Hepatocyte (in vitro differentiated cells): ENCODE data around the gene C7orf57. TPM values are rescaled to one million over a fixed set of nuclear protein-coding genes. Genes with fewer than 3 reads are reported as not detected.

Experiments used
- DNase-seq: peaks from one replicate; pipeline ENCODE4 v3.0.0-alpha.2; 2016; ENCODE audit warnings: low spot score
- H2AFZ ChIP-seq: fragments of 200-600 bp; sonication (generic); 2 replicates; pipeline ENCODE4 v1.6.0; 2016; ENCODE audit warnings: antibody characterized with exemption, mild to moderate bottlenecking
- H3K27ac ChIP-seq: fragments of 200-600 bp; sonication (generic); 2 replicates; pipeline ENCODE4 v1.5.1; 2016; ENCODE audit warnings: mild to moderate bottlenecking
- H3K27me3 ChIP-seq: fragments of 200-600 bp; sonication (generic); 2 replicates; pipeline ENCODE4 v1.6.1; 2016
- H3K36me3 ChIP-seq: fragments of 200-600 bp; sonication (generic); replicated peaks from 2 replicates; pipeline ENCODE4 v1.5.1; 2016; ENCODE audit warnings: low read depth; ENCODE audit not compliant: insufficient read depth
- H3K4me1 ChIP-seq: fragments of 200-600 bp; sonication (generic); 2 replicates; pipeline ENCODE4 v1.5.1; 2016; ENCODE audit warnings: mild to moderate bottlenecking, moderate library complexity; ENCODE audit not compliant: insufficient read depth
- H3K4me2 ChIP-seq: fragments of 200-600 bp; sonication (generic); 2 replicates; pipeline ENCODE4 v1.6.0; 2016
- H3K4me3 ChIP-seq: fragments of 200-600 bp; sonication (generic); 2 replicates; pipeline ENCODE4 v1.5.1; 2016; ENCODE audit warnings: mild to moderate bottlenecking
- H3K79me2 ChIP-seq: fragments of 200-600 bp; sonication (generic); 2 replicates; pipeline ENCODE4 v1.6.0; 2017; ENCODE audit warnings: mild to moderate bottlenecking
- H3K9me2 ChIP-seq: fragments of 200-600 bp; sonication (generic); replicated peaks from 2 replicates; pipeline ENCODE4 v1.6.0; 2017; ENCODE audit warnings: mild to moderate bottlenecking; ENCODE audit not compliant: insufficient read depth
- H3K9me3 ChIP-seq: fragments of 200-600 bp; sonication (generic); 2 replicates; pipeline ENCODE4 v1.5.1; 2016; ENCODE audit warnings: low read depth, mild to moderate bottlenecking
- H4K20me1 ChIP-seq: fragments of 200-600 bp; sonication (generic); 2 replicates; pipeline ENCODE4 v1.6.0; 2016; ENCODE audit warnings: mild to moderate bottlenecking; ENCODE audit not compliant: insufficient read depth, poor library complexity, severe bottlenecking
- EZH2 ChIP-seq: fragments of 200-600 bp; sonication (generic); IDR thresholded peaks from 2 replicates; pipeline ENCODE4 v1.6.1; 2016; ENCODE audit warnings: antibody characterized with exemption, mild to moderate bottlenecking, borderline replicate concordance
- EZH2phosphoT487 ChIP-seq: fragments of 200-600 bp; sonication (generic); IDR thresholded peaks from one replicate; pipeline ENCODE4 v1.6.1; 2018; ENCODE audit warnings: antibody characterized with exemption, mild to moderate bottlenecking, low read depth, moderate library complexity; ENCODE audit not compliant: unreplicated experiment, severe bottlenecking
- WGBS: methylation state at CpG from one replicate; pipeline ENCODE4 v1.1.6; 2016; ENCODE audit warnings: low lambda C conversion rate; ENCODE audit errors: missing lambda C conversion rate; 5-methylcytosine and 5-hydroxymethylcytosine counted together
- polyA plus RNA-seq: library from polyadenylated mRNA; unstranded; fragments of >200 nt; fragmentation: Nextera tagmentation; extraction: Ambion mirVana; gene quantifications from 2 replicates; pipeline ENCODE4 v1.2.1, GENCODE V29; 2016
- total RNA-seq: library from RNA; depleted of rRNA; stranded (reverse); fragments of >200 nt; gene quantifications from 2 replicates; pipeline ENCODE4 v1.2.3, GENCODE V29; 2014
- TF ChIP-seq, protein P1 (sequence below): fragments of 200-600 bp; sonication (generic); IDR thresholded peaks from 2 replicates; pipeline ENCODE4 v1.5.1; 2016; ENCODE audit warnings: antibody characterized with exemption, mild to moderate bottlenecking; ENCODE audit not compliant: poor library complexity

Gene C7orf57
- total and polyA plus RNA-seq, 2 experiments from 2014 or later = 0.43 TPM; not detected in 1

DNA sequence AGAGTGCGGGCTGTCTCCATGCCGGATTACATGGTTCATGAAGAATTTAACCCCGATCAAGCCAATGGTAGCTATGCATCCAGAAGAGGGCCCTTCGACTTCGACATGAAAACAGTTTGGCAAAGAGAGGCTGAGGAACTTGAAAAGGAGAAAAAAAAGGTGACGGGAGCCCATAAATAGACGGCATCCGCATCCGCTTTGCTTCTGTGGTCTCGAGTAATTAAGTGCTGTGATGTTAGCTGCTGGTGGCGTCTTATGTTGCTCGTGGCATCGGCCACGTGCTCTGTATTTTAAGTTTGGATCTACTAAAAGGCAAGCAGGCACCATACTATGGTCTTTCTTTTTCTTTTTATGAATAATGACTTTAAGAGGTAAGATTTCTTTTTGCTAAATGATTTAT lies 11.1 kb downstream of the C7orf57 start:
- no peak for TF ChIP-seq EZH2
- TF ChIP-seq, protein P1, sequence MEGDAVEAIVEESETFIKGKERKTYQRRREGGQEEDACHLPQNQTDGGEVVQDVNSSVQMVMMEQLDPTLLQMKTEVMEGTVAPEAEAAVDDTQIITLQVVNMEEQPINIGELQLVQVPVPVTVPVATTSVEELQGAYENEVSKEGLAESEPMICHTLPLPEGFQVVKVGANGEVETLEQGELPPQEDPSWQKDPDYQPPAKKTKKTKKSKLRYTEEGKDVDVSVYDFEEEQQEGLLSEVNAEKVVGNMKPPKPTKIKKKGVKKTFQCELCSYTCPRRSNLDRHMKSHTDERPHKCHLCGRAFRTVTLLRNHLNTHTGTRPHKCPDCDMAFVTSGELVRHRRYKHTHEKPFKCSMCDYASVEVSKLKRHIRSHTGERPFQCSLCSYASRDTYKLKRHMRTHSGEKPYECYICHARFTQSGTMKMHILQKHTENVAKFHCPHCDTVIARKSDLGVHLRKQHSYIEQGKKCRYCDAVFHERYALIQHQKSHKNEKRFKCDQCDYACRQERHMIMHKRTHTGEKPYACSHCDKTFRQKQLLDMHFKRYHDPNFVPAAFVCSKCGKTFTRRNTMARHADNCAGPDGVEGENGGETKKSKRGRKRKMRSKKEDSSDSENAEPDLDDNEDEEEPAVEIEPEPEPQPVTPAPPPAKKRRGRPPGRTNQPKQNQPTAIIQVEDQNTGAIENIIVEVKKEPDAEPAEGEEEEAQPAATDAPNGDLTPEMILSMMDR = no peak
- TF ChIP-seq EZH2phosphoT487 = no peak
- H2AFZ ChIP-seq = no peak overlapping the region

DNA sequence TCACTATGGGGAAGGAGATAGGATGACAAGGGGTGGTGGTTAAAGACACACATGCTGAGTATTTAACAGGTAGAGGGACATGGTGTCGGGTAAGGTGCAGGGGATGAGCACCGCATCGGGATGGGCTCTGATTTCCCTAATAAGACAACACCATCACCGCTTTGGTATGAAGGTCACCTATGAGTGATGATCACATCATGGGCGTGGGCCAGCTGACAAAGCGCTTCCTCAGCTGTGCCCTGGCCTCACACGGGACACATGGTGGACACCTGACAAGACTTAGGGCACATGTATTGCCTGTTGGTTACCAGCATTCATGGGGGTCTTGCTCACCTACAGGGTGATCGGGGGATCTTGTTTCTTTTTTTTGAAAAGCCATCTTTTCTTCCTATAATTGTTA lies 12.8 kb downstream of the C7orf57 start:
- Histone ChIP-seq H2AFZ (no peak overlapping the region), H3K4me2 (no peak overlapping the region), H4K20me1 (no peaks in the 10 kb centered on the region), H3K27me3 (no peaks in the 10 kb centered on the region), H3K27ac (no peak overlapping the region), H3K79me2 (no peaks in the 10 kb centered on the region), H3K4me3 (no peak overlapping the region), H3K36me3 (no peaks in the 10 kb centered on the region), H3K9me2 (no peaks in the 10 kb centered on the region), H3K9me3 (no peaks in the 10 kb centered on the region), H3K4me1 (no peaks in the 10 kb centered on the region)
- 90% methylated on average over 8 of the region's 8 CpGs for WGBS
- TF ChIP-seq, protein P1 = no peak
- no peak for DNase-seq

More for the DNA sequence above, 11.1 kb downstream of the C7orf57 start:
- Histone ChIP-seq H4K20me1 (no peaks in the 10 kb centered on the region), H3K36me3 (no peaks in the 10 kb centered on the region), H3K9me3 (no peaks in the 10 kb centered on the region), H3K27ac (no peak overlapping the region), H3K4me1 (no peaks in the 10 kb centered on the region), H3K9me2 (no peaks in the 10 kb centered on the region), H3K27me3 (no peaks in the 10 kb centered on the region), H3K4me2 (no peak overlapping the region), H3K79me2 (no peaks in the 10 kb centered on the region), H3K4me3 (no peak overlapping the region)
- WGBS = 81% methylated on average over 14 of the region's 14 CpGs
- DNase-seq = no peak

DNA sequence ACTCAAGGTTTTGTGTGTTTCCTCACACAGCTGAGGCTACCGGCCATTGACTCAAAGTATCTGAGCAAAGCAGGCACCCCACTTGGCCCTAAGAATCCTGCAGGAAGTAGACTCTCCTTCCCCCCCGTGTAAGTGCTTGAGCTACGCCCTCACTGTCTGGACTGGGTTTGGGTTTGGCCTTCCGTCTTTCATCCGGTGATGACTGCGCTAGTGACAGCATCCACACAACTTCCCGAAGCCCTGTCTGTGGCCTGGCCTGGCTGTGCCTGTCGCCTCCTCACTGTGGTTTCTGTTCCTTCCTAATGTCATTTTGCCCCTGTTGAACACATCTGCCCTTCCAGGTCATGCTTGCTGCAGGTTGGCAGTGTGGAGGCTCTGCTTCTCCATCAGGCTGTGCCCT lies 14.5 kb downstream of the C7orf57 start:
- Histone ChIP-seq H3K4me3 (no peak overlapping the region), H3K4me1 (no peaks in the 10 kb centered on the region), H3K79me2 (no peaks in the 10 kb centered on the region), H3K9me3 (no peaks in the 10 kb centered on the region), H3K27ac (no peak overlapping the region), H3K36me3 (no peaks in the 10 kb centered on the region), H4K20me1 (no peaks in the 10 kb centered on the region), H3K27me3 (no peaks in the 10 kb centered on the region), H2AFZ (no peak overlapping the region), H3K4me2 (no peak overlapping the region), H3K9me2 (no peaks in the 10 kb centered on the region)
- TF ChIP-seq, protein P1 = no peak
- 91% methylated on average over 8 of the region's 8 CpGs for WGBS
- DNase-seq = no peak

DNA sequence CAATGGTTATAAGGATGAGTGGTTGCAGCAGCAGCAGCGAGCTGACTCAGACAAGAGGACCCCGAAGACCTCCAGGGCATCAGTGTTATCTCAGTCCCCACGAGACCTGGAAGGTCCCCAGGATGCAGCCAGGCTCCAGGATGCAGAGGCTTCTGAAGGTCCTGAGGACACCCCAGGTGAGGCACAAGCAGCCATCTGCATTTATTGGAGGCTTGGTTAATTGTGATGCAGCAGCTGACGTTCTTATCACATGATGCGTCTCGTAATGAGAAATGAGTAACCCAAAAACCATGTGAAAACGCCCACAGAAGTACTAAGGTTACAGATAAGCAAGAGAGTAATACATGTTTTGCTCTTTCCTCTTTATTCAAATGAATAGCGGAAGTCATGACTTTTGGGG lies 17.4 kb downstream of the C7orf57 start:
- H4K20me1 ChIP-seq = no peaks in the 10 kb centered on the region
- no peak overlapping the region for H2AFZ ChIP-seq
- WGBS = 51% methylated on average over 8 of the region's 8 CpGs
- H3K79me2 ChIP-seq = no peaks in the 10 kb centered on the region
- no peaks in the 10 kb centered on the region for H3K9me2 ChIP-seq
- no peaks in the 10 kb centered on the region for H3K27me3 ChIP-seq
- no peaks in the 10 kb centered on the region for H3K36me3 ChIP-seq
- DNase-seq = peak; percentile 43
- H3K4me1 ChIP-seq = no peaks in the 10 kb centered on the region
- H3K27ac ChIP-seq = no peak overlapping the region
- TF ChIP-seq EZH2phosphoT487 (no peak), EZH2 (no peak)
- TF ChIP-seq, protein P1 = no peak
- H3K4me3 ChIP-seq = no peak overlapping the region
- no peaks in the 10 kb centered on the region for H3K9me3 ChIP-seq
- no peak overlapping the region for H3K4me2 ChIP-seq
